HG03139 (cell line): ENCODE data around the gene DOK5.
"Not testable (repeated sequence)": the region's sequence is repeated elsewhere in the genome, so short reads cannot be mapped to it uniquely, and the experiment has no call there.

Experiments
- ATAC-seq: cut with Tn5 transposase; IDR thresholded peaks from one replicate; pipeline ENCODE4 v1.9.1; 2021; ENCODE audit not compliant: unreplicated experiment

DOK5 gene

GRCh38 chr20:54470697-54471096, 4.7 kb upstream of the DOK5 start:
- no peak for ATAC-seq

- ATAC-seq = no peak
Measured at GRCh38 chr20:54472607-54473006, 2.8 kb upstream of the DOK5 start.

- ATAC-seq = no peak
Measured at GRCh38 chr20:54473340-54473739, 2.1 kb upstream of the DOK5 start.

GRCh38 chr20:54474046-54474445, 1.3 kb upstream of the DOK5 start:
- no peak for ATAC-seq

- no peak for ATAC-seq
Measured at GRCh38 chr20:54474866-54475265, 527 bp upstream of the DOK5 start.

- ATAC-seq = no peak
Measured at GRCh38 chr20:54476169-54477009, 996 bp downstream of the DOK5 start.

- ATAC-seq = no peak
Measured at GRCh38 chr20:54477191-54477955, 2.0 kb downstream of the DOK5 start.

- ATAC-seq = no peak
Measured at GRCh38 chr20:54479138-54479906, 3.9 kb downstream of the DOK5 start.

GRCh38 chr20:54479937-54480336, 4.5 kb downstream of the DOK5 start:
- ATAC-seq = not testable (repeated sequence)

GRCh38 chr20:54481442-54481841, 6.0 kb downstream of the DOK5 start:
- no peak for ATAC-seq

GRCh38 chr20:54485631-54486030, 10.2 kb downstream of the DOK5 start:
- no peak for ATAC-seq

GRCh38 chr20:54486585-54486984, 11.2 kb downstream of the DOK5 start:
- ATAC-seq = no peak

GRCh38 chr20:54488442-54488841, 13.0 kb downstream of the DOK5 start:
- no peak for ATAC-seq

GRCh38 chr20:54491506-54491905, 16.1 kb downstream of the DOK5 start:
- no peak for ATAC-seq

- no peak for ATAC-seq
Measured at GRCh38 chr20:54494303-54495006, 19.1 kb downstream of the DOK5 start.

GRCh38 chr20:54497931-54498718, 22.7 kb downstream of the DOK5 start:
- no peak for ATAC-seq

GRCh38 chr20:54499111-54499510, 23.7 kb downstream of the DOK5 start:
- ATAC-seq = no peak

- no peak for ATAC-seq
Measured at GRCh38 chr20:54502179-54502578, 26.8 kb downstream of the DOK5 start.

GRCh38 chr20:54506643-54507042, 31.2 kb downstream of the DOK5 start:
- ATAC-seq = no peak

GRCh38 chr20:54510541-54511129, 35.2 kb downstream of the DOK5 start:
- ATAC-seq = no peak
